Measurements from ENCODE around the gene NKAIN1. TPM values are rescaled to one million over a fixed set of nuclear protein-coding genes. Genes with fewer than 3 reads are reported as not detected.

NKAIN1 gene
- total RNA-seq, 1 donor from 2014 or later, result not detected

DNA sequence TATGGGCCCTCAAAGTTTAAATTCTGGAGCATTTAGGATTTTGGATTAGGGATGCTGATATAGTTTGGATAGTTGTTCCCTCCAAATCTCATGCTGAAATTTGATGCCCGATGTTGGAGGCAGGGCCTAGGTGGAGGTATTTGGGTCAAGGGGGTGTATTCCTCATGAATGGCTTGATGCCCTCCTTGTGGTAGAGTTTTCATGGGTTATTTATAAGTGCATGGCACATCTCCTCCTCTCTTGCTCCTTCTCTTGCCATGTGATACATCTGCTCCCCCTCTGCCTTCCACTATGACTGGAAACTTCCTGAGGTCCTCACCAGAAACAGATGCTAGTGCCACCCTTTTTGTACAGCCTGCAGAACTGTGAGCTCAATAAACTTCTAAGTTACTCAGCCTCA is 17.5 kb upstream of the NKAIN1 start:
- H3K36me3 ChIP-seq, result peaks cover 52% of the 10 kb centered on the region
- H3K4me3 ChIP-seq, result no peak overlapping the region
- intact Hi-C loops (cut with DNase I), result no loop called here
- no peaks in the 10 kb centered on the region for H3K9me3 ChIP-seq
- no peak for ATAC-seq
- no peaks in the 10 kb centered on the region for H3K27me3 ChIP-seq
- DNase-seq, result no peak
- H3K4me1 ChIP-seq, result no peaks in the 10 kb centered on the region
- TF ChIP-seq, protein P1, sequence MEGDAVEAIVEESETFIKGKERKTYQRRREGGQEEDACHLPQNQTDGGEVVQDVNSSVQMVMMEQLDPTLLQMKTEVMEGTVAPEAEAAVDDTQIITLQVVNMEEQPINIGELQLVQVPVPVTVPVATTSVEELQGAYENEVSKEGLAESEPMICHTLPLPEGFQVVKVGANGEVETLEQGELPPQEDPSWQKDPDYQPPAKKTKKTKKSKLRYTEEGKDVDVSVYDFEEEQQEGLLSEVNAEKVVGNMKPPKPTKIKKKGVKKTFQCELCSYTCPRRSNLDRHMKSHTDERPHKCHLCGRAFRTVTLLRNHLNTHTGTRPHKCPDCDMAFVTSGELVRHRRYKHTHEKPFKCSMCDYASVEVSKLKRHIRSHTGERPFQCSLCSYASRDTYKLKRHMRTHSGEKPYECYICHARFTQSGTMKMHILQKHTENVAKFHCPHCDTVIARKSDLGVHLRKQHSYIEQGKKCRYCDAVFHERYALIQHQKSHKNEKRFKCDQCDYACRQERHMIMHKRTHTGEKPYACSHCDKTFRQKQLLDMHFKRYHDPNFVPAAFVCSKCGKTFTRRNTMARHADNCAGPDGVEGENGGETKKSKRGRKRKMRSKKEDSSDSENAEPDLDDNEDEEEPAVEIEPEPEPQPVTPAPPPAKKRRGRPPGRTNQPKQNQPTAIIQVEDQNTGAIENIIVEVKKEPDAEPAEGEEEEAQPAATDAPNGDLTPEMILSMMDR (IDR thresholded peaks at IDR 0.05), result no peak
- no peak overlapping the region for H3K27ac ChIP-seq

DNA sequence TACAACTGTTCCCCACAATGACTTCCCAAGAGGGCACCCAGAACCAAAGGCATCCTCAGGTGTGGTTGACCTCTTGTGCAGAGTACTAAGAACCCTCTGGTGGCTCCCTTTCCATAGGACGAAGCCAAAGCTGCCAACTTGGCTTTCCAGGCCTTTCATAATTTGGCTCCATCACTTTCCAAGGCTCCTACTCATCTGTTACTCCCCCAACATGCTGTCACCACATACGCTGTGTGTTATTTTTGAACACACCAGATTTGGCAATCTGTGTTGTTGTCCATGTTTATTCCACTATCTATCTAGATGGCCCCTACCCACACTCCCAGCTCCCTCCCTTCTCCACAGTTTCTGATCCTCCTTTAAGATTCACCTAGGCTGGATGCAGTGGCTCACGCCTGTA is 10.2 kb upstream of the NKAIN1 start:
- Histone ChIP-seq H3K9me3 (no peaks in the 10 kb centered on the region), H3K27me3 (no peaks in the 10 kb centered on the region), H3K4me1 (no peaks in the 10 kb centered on the region), H3K4me3 (no peak overlapping the region), H3K36me3 (no peaks in the 10 kb centered on the region), H3K27ac (no peak overlapping the region)
- ATAC-seq (no peak), DNase-seq (no peak)
- intact Hi-C loops (cut with DNase I), result no loop called here
- TF ChIP-seq, protein P1 (IDR thresholded peaks at IDR 0.05), result no peak

DNA sequence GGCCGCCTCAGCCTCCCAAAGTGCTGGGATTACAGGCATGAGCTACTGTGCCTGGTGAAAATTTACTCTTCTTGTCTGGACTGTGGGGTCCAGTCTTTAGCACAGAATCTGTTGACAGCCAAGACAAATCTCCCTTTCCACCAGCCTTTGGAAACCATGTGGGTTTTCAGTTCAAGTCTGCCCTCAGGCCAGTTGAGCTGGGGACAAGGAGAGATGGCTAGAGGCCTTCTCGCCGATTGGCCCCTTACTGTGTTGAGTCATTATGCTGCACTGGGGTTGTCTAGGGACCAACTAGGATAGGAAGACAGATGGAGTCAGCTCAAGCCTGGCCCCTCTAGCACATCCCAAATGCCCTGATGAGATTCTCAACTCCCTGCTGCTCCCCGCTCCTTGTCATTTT is 8.6 kb upstream of the NKAIN1 start:
- H3K27ac ChIP-seq, result no peak overlapping the region
- H3K36me3 ChIP-seq, result no peaks in the 10 kb centered on the region
- DNase-seq (no peak), ATAC-seq (no peak)
- TF ChIP-seq, protein P1 (IDR thresholded peaks at IDR 0.05), result no peak
- no peaks in the 10 kb centered on the region for H3K27me3 ChIP-seq
- intact Hi-C loops (cut with DNase I), result no loop called here
- H3K4me1 ChIP-seq, result no peaks in the 10 kb centered on the region
- H3K9me3 ChIP-seq, result no peaks in the 10 kb centered on the region
- no peak overlapping the region for H3K4me3 ChIP-seq

DNA sequence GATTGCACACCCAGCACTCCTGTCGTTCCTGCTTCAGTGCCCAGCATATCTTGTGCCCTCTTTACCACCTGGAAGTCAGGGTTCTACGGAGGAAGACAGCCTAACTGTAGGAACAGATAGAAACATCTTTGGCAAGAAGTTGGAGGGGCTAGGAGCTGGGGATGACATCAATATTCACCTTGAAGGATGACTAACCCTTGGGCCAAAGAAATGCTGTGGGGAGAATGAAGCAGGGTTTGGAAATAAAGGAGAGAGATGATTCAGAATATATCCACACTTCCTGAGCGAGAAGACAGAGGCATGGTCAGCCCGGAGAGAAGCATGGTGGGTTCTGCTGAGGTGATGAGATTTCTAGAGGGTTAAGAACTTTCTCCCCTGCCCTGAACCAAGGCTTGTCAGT is 4.6 kb upstream of the NKAIN1 start:
- ATAC-seq, result no peak
- no peaks in the 10 kb centered on the region for H3K9me3 ChIP-seq
- no peak for DNase-seq
- intact Hi-C loops (cut with DNase I), result no loop called here
- no peak overlapping the region for H3K4me3 ChIP-seq
- TF ChIP-seq, protein P1 (IDR thresholded peaks at IDR 0.05), result no peak
- peaks cover 20% of the 10 kb centered on the region for H3K27me3 ChIP-seq
- no peak overlapping the region for H3K27ac ChIP-seq
- H3K36me3 ChIP-seq, result no peaks in the 10 kb centered on the region
- H3K4me1 ChIP-seq, result peaks cover 4% of the 10 kb centered on the region

DNA sequence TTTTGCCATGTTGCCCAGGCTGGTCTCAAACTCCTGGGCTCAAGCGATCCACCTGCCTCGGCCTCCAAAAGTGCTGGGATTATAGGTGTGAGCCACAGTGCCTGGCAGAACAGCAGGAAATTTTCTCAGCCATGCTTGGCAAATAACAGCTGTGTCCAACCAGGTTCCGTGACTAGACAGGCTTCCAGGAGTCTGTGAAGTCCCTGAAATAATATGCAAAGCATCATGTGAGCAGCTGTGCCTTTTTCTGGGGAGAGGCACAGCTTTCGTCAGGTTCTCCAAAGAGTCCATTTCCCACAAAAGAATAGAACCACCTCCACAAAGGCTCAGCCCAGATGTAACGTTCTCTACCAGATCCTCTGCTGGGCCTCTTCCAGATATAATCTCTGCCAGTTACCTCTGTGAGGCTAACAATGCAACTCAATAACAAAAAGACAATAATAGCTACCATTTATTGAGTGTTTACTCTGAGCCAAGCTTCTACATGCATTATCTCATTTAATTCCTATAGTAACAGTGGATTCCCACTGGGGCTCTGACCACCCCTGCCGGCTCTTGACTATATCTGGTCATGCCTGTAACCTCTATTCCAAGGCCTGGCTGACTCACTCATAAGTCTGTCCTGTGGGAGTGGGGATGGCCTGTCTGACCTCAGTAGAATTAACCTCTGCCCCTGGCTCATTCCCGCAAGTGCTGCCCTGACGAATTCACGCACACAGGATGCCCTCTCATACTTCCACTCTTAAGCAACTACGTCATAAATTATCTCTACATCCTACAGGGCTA is 4.0 kb upstream of the NKAIN1 start:
- no peak overlapping the region for H3K4me3 ChIP-seq
- intact Hi-C loops (cut with DNase I), result no loop called here
- DNase-seq (no peak), ATAC-seq (no peak)
- TF ChIP-seq, protein P1 (IDR thresholded peaks at IDR 0.05), result no peak
- H3K27me3 ChIP-seq, result peaks cover 26% of the 10 kb centered on the region
- H3K9me3 ChIP-seq, result no peaks in the 10 kb centered on the region
- H3K27ac ChIP-seq, result no peak overlapping the region
- H3K36me3 ChIP-seq, result no peaks in the 10 kb centered on the region
- peaks cover 4% of the 10 kb centered on the region for H3K4me1 ChIP-seq
